Measurements from ENCODE around the gene DENND1B. TPM values are rescaled to one million over a fixed set of nuclear protein-coding genes. Genes with fewer than 3 reads are reported as not detected.
A peak's percentile ranks its signal among the peaks of the same experiment; 100 is the strongest.
"Not testable (repeated sequence)": the region's sequence is repeated elsewhere in the genome, so short reads cannot be mapped to it uniquely, and the experiment has no call there.

The DENND1B gene
- total RNA-seq, 1 experiment from 2014 or later = 1.9 TPM

DNA sequence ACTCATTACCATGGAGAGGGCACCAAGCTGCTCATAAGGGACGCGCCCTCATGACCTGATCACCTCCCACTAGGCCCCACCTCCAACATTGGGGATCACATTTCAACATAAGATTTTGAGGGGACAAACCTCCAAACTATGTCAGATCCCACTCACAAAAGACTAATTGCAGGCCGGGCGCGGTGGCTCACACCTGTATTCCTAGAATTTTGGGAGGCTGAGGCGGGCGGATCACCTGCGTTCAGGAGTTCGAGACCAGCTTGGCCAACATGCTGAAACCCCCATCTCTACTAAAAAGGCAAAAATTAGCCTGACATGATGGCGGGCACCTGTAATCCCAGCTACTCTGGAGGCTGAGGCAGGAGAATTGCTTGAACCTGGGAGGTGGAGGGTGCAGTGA lies 278.6 kb downstream of the DENND1B start:
- ChIA-PET POLR2A (ENCODE audit: low non-redundant PET) (no interaction called here), CTCF (no interaction called here)
- H3K4me1 ChIP-seq (ENCODE audit: insufficient read depth, low read length, poor library complexity, severe bottlenecking) = no peaks in the 10 kb centered on the region

DNA sequence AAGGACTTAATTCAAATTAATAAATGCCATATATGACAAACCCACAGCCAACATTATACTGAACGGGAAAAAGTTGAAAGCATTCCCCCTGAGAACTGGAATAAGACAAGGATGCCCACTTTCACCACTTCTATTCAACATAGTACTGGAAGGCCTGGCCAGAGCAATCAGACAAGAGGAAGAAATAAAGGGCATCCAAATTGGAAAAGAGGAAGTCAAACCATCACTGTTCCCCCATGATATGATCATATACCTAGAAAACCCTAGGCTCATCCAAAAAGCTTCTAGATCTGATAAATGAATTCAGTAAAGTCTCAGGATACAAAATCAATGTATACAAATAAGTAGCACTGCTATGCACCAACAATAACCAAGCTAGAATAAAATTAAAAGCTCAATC lies 283.8 kb downstream of the DENND1B start:
- H3K4me3 ChIP-seq (ENCODE audit: low read depth, low read length, poor library complexity, severe bottlenecking); H3K36me3 ChIP-seq (ENCODE audit: insufficient read depth, low read length, poor library complexity, severe bottlenecking); DNase-seq (ENCODE audit: low spot score); intact Hi-C loops (cut with micrococcal nuclease; ENCODE audit: unreplicated experiment); H3K9me3 ChIP-seq (ENCODE audit: low read depth, low read length, poor library complexity, severe bottlenecking); H3K27me3 ChIP-seq (replicated peaks; ENCODE audit: insufficient read depth, low read depth, low read length, poor library complexity); H3K27ac ChIP-seq (ENCODE audit: low read depth, low read length, poor library complexity, severe bottlenecking); BruUV-seq (replicated peaks); POLR2A ChIA-PET (ENCODE audit: low non-redundant PET); CTCF ChIA-PET; H3K4me1 ChIP-seq (ENCODE audit: insufficient read depth, low read length, poor library complexity, severe bottlenecking): not testable (repeated sequence)

More for the DNA sequence above, 278.6 kb downstream of the DENND1B start:
- H3K27me3 ChIP-seq (replicated peaks; ENCODE audit: insufficient read depth, low read depth, low read length, poor library complexity) = no peaks in the 10 kb centered on the region
- no peak for DNase-seq (ENCODE audit: low spot score)
- no TSS peak for BruUV-seq (replicated peaks)
- TF ChIP-seq, protein P1, sequence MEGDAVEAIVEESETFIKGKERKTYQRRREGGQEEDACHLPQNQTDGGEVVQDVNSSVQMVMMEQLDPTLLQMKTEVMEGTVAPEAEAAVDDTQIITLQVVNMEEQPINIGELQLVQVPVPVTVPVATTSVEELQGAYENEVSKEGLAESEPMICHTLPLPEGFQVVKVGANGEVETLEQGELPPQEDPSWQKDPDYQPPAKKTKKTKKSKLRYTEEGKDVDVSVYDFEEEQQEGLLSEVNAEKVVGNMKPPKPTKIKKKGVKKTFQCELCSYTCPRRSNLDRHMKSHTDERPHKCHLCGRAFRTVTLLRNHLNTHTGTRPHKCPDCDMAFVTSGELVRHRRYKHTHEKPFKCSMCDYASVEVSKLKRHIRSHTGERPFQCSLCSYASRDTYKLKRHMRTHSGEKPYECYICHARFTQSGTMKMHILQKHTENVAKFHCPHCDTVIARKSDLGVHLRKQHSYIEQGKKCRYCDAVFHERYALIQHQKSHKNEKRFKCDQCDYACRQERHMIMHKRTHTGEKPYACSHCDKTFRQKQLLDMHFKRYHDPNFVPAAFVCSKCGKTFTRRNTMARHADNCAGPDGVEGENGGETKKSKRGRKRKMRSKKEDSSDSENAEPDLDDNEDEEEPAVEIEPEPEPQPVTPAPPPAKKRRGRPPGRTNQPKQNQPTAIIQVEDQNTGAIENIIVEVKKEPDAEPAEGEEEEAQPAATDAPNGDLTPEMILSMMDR (conservative IDR thresholded peaks at IDR 0.05; ENCODE audit: low read depth, low read length) = no peak
- TF ChIP-seq EZH2 (IDR thresholded peaks at IDR 0.05; ENCODE audit: borderline replicate concordance, low read depth, low read length, poor library complexity, severe bottlenecking) = no peak
- no peaks in the 10 kb centered on the region for H3K36me3 ChIP-seq (ENCODE audit: insufficient read depth, low read length, poor library complexity, severe bottlenecking)
- no peaks in the 10 kb centered on the region for H3K9me3 ChIP-seq (ENCODE audit: low read depth, low read length, poor library complexity, severe bottlenecking)
- H3K27ac ChIP-seq (ENCODE audit: low read depth, low read length, poor library complexity, severe bottlenecking) = no peak overlapping the region
- no peak overlapping the region for H3K4me3 ChIP-seq (ENCODE audit: low read depth, low read length, poor library complexity, severe bottlenecking)
- intact Hi-C loops (cut with micrococcal nuclease; ENCODE audit: unreplicated experiment) = no loop called here

DNA sequence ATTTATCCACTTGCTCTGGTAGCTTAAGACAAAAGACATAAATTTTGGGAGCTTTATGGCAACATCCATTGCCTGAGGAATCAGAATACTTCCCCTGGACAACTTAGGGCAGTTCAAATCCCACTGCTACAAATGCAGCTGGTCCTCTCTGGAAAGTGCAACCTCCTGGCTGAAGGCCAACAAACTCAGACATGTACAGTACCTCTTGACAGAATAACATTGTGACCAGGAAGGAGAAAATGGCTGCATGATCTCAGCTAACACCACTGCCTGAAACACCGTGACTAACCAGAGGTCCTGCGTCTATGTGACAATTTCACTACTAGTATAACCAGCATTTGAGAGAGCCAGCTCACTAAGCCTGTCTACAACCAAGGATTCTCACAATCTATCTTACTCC lies 288.3 kb downstream of the DENND1B start:
- H3K9me3 ChIP-seq (ENCODE audit: low read depth, low read length, poor library complexity, severe bottlenecking) = no peaks in the 10 kb centered on the region
- ChIA-PET POLR2A (ENCODE audit: low non-redundant PET) (no interaction called here), CTCF (no interaction called here)
- no peaks in the 10 kb centered on the region for H3K4me1 ChIP-seq (ENCODE audit: insufficient read depth, low read length, poor library complexity, severe bottlenecking)
- no peak overlapping the region for H3K27ac ChIP-seq (ENCODE audit: low read depth, low read length, poor library complexity, severe bottlenecking)
- intact Hi-C loops (cut with micrococcal nuclease; ENCODE audit: unreplicated experiment) = no loop called here
- no peak overlapping the region for H3K4me3 ChIP-seq (ENCODE audit: low read depth, low read length, poor library complexity, severe bottlenecking)
- no peaks in the 10 kb centered on the region for H3K27me3 ChIP-seq (replicated peaks; ENCODE audit: insufficient read depth, low read depth, low read length, poor library complexity)
- BruUV-seq (replicated peaks) = no TSS peak
- TF ChIP-seq, protein P1 (conservative IDR thresholded peaks at IDR 0.05; ENCODE audit: low read depth, low read length) = no peak
- TF ChIP-seq EZH2 (IDR thresholded peaks at IDR 0.05; ENCODE audit: borderline replicate concordance, low read depth, low read length, poor library complexity, severe bottlenecking) = no peak
- peak; percentile 7 for DNase-seq (ENCODE audit: low spot score)
- H3K36me3 ChIP-seq (ENCODE audit: insufficient read depth, low read length, poor library complexity, severe bottlenecking) = no peaks in the 10 kb centered on the region

DNA sequence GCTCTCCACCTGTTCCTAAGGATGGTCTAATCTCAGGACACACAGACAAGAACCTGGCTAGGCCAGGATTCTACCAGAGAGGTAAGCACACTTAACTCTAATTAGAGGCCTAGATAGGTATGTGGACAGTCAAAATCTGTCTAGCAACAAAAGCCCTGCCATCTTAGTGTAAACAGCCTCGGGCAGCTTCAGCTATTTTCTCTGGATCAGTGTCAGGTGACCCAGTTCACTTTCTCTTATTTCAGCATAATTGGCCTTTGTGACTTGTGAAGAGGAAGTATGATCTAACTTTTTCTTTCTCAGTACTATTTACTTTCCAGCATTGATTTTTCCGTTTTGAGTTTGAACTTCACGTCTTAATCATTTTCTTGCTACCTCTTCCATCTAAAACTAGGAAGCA lies 289.5 kb downstream of the DENND1B start:
- no peak overlapping the region for H3K4me3 ChIP-seq (ENCODE audit: low read depth, low read length, poor library complexity, severe bottlenecking)
- TF ChIP-seq EZH2 (IDR thresholded peaks at IDR 0.05; ENCODE audit: borderline replicate concordance, low read depth, low read length, poor library complexity, severe bottlenecking) = no peak
- TF ChIP-seq, protein P1 (conservative IDR thresholded peaks at IDR 0.05; ENCODE audit: low read depth, low read length) = no peak
- intact Hi-C loops (cut with micrococcal nuclease; ENCODE audit: unreplicated experiment) = no loop called here
- H3K4me1 ChIP-seq (ENCODE audit: insufficient read depth, low read length, poor library complexity, severe bottlenecking) = no peaks in the 10 kb centered on the region
- no peaks in the 10 kb centered on the region for H3K27me3 ChIP-seq (replicated peaks; ENCODE audit: insufficient read depth, low read depth, low read length, poor library complexity)
- H3K27ac ChIP-seq (ENCODE audit: low read depth, low read length, poor library complexity, severe bottlenecking) = no peak overlapping the region
- H3K9me3 ChIP-seq (ENCODE audit: low read depth, low read length, poor library complexity, severe bottlenecking) = no peaks in the 10 kb centered on the region
- no peaks in the 10 kb centered on the region for H3K36me3 ChIP-seq (ENCODE audit: insufficient read depth, low read length, poor library complexity, severe bottlenecking)
- DNase-seq (ENCODE audit: low spot score) = no peak
- no TSS peak for BruUV-seq (replicated peaks)
- CTCF ChIA-PET = no interaction called here
- POLR2A ChIA-PET (ENCODE audit: low non-redundant PET) = no interaction called here
